GM23248 (cell line): ENCODE data around the gene WDR17. TPM values are rescaled to one million over a fixed set of nuclear protein-coding genes. Genes with fewer than 3 reads are reported as not detected.

Source experiments
- DNase-seq: peaks from one replicate; pipeline ENCODE4 v3.0.0-alpha.2; 2015
- H2AFZ ChIP-seq: fragments of 200-600 bp; sonication (generic); 2 replicates; pipeline ENCODE4 v1.6.1; 2016; ENCODE audit warnings: antibody characterized with exemption
- H3F3A ChIP-seq: fragments of 200-600 bp; sonication (generic); 2 replicates; pipeline ENCODE4 v1.6.1; 2016; ENCODE audit warnings: mild to moderate bottlenecking, antibody characterized with exemption, mixed run types; ENCODE audit not compliant: insufficient read depth
- H3K27ac ChIP-seq: fragments of 200-600 bp; sonication (generic); 2 replicates; pipeline ENCODE4 v1.5.1; 2016; ENCODE audit warnings: mild to moderate bottlenecking
- H3K27me3 ChIP-seq: fragments of 200-600 bp; sonication (generic); replicated peaks from 2 replicates; pipeline ENCODE4 v1.6.1; 2016; ENCODE audit warnings: mild to moderate bottlenecking; ENCODE audit not compliant: insufficient read depth
- H3K36me3 ChIP-seq: fragments of 200-600 bp; sonication (generic); 2 replicates; pipeline ENCODE4 v1.6.1; 2016; ENCODE audit warnings: low read depth, mild to moderate bottlenecking
- H3K4me1 ChIP-seq: fragments of 200-600 bp; sonication (generic); 2 replicates; pipeline ENCODE4 v1.6.1; 2016; ENCODE audit warnings: mild to moderate bottlenecking; ENCODE audit not compliant: insufficient read depth
- H3K4me2 ChIP-seq: fragments of 200-600 bp; sonication (generic); one replicate; pipeline ENCODE4 v1.6.1; 2016; ENCODE audit warnings: mild to moderate bottlenecking; ENCODE audit not compliant: unreplicated experiment
- H3K4me3 ChIP-seq: fragments of 200-600 bp; sonication (generic); 2 replicates; pipeline ENCODE4 v1.5.1; 2016; ENCODE audit warnings: mild to moderate bottlenecking
- H3K79me2 ChIP-seq: fragments of 200-600 bp; sonication (generic); 2 replicates; pipeline ENCODE4 v1.6.1; 2016; ENCODE audit warnings: mild to moderate bottlenecking; ENCODE audit not compliant: insufficient read depth
- H3K9ac ChIP-seq: fragments of 200-600 bp; sonication (generic); 2 replicates; pipeline ENCODE4 v1.6.1; 2016; ENCODE audit warnings: mild to moderate bottlenecking
- H3K9me2 ChIP-seq: fragments of 200-600 bp; sonication (generic); 2 replicates; pipeline ENCODE4 v1.6.1; 2016; ENCODE audit warnings: mixed run types, mild to moderate bottlenecking, moderate library complexity; ENCODE audit not compliant: insufficient read depth
- H3K9me3 ChIP-seq: fragments of 200-600 bp; sonication (generic); one replicate; pipeline ENCODE4 v1.6.1; 2017; ENCODE audit warnings: low read depth
- H4K20me1 ChIP-seq: fragments of 200-600 bp; sonication (generic); 2 replicates; pipeline ENCODE4 v1.6.0; 2016; ENCODE audit not compliant: insufficient read depth
- EZH2 ChIP-seq: fragments of 200-600 bp; sonication (generic); IDR thresholded peaks from 2 replicates; pipeline ENCODE4 v1.6.1; 2018; ENCODE audit warnings: antibody characterized with exemption, mild to moderate bottlenecking; ENCODE audit not compliant: insufficient read depth, poor library complexity, severe bottlenecking
- EZH2phosphoT487 ChIP-seq: fragments of 200-600 bp; sonication (generic); IDR thresholded peaks from 2 replicates; pipeline ENCODE4 v1.6.1; 2018; ENCODE audit warnings: antibody characterized with exemption, moderate library complexity, mild to moderate bottlenecking, low read depth; ENCODE audit not compliant: insufficient read depth
- WGBS, 2 experiments: methylation state at CpG; one replicate each; pipeline ENCODE4 v1.1.6; 2015 to 2017; ENCODE audit warnings: low lambda C conversion rate in 2 of 2, low coverage in 1 of 2; ENCODE audit errors: missing lambda C conversion rate in 2 of 2; 5-methylcytosine and 5-hydroxymethylcytosine counted together
- in situ Hi-C: fragments of 300-500 bp; cut with MboI; formaldehyde crosslinking; loops from 2 replicates; pipeline ENCODE4 v1.15.0; 2020
- polyA plus RNA-seq: library from polyadenylated mRNA; unstranded; fragments of >200 nt; fragmentation: Nextera tagmentation; extraction: Ambion mirVana; gene quantifications from 2 replicates; pipeline ENCODE4 v1.2.1, GENCODE V29; 2016
- total RNA-seq: library from RNA; depleted of rRNA; stranded (reverse); fragments of >200 nt; shearing (Covaris generic); gene quantifications from 2 replicates; pipeline ENCODE4 v1.2.3, GENCODE V29; 2014

Gene WDR17
- total and polyA plus RNA-seq, 2 experiments from 2014 or later: 0.22 to 0.23 TPM

DNA sequence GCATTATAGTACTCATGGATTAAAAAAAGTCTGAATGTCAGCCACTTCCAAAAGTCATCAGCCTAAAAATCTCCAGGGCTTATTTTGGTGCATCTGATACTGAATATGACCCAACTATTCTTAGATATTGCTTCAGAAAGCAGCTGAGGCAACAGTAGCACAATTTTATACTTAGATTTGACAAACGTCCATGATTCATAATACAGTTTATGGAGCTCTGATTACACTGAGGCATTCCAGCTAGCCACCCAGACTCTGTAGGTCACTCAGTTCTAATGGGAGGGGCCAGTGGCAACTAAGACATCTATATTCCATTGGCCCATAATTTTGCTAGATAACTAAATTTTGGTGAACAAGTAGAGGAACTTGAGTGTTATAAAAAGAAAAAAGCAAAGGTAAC lies 119.4 kb downstream of the WDR17 start:
- in situ Hi-C loops: no loop called here
- no peaks in the 10 kb centered on the region for H3K79me2 ChIP-seq
- no peaks in the 10 kb centered on the region for H4K20me1 ChIP-seq
- H3K9me3 ChIP-seq: no peaks in the 10 kb centered on the region
- TF ChIP-seq EZH2phosphoT487 (0 out of 2 replicates have a peak, but pooled peaks have one; percentile 84), EZH2 (no peak)
- no peaks in the 10 kb centered on the region for H3K27me3 ChIP-seq
- 0 to 6% methylated on average over 1 of the region's 1 CpG for WGBS, 2 experiments
- DNase-seq: peak; percentile 88
- no peak overlapping the region for H3K4me3 ChIP-seq
- no peaks in the 10 kb centered on the region for H3K36me3 ChIP-seq
- peaks cover 39% of the 10 kb centered on the region for H3K4me1 ChIP-seq
- peak overlapping the region; percentile 37 for H3K9ac ChIP-seq
- no peaks in the 10 kb centered on the region for H3F3A ChIP-seq
- no peak overlapping the region for H2AFZ ChIP-seq
- H3K4me2 ChIP-seq: no peak overlapping the region
- H3K27ac ChIP-seq: peak overlapping the region; percentile 50
- H3K9me2 ChIP-seq: no peaks in the 10 kb centered on the region

DNA sequence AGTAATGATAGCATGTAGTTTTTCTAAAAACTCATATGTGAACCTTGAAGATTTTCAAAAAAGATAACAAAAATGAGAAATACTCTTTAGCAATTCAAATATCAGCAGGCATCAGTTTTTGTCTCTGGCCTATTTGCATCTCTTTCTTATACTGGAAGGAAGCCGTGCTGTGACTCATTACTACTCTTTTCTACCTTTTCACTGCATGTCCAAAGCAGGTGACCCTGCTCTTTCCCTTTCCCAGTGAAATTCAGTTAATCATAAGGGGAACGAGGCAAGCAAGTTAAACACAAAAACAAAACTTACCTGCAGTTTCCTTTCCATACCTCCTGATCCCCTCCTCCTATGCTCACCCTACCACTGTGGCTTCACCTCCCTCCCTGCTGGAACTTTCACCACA lies 120.4 kb downstream of the WDR17 start:
- Histone ChIP-seq H3K9me3 (no peaks in the 10 kb centered on the region), H3K27me3 (no peaks in the 10 kb centered on the region), H2AFZ (no peak overlapping the region), H3F3A (no peaks in the 10 kb centered on the region), H3K79me2 (no peaks in the 10 kb centered on the region), H3K9ac (no peak overlapping the region), H3K36me3 (no peaks in the 10 kb centered on the region), H3K4me1 (peaks cover 46% of the 10 kb centered on the region), H3K4me2 (no peak overlapping the region), H3K9me2 (no peaks in the 10 kb centered on the region), H3K4me3 (no peak overlapping the region), H4K20me1 (no peaks in the 10 kb centered on the region), H3K27ac (no peak overlapping the region)
- 80 to 86% methylated on average over 2 of the region's 2 CpGs for WGBS, 2 experiments
- no peak for DNase-seq
- in situ Hi-C loops: no loop called here
- TF ChIP-seq EZH2phosphoT487: no peak
- TF ChIP-seq EZH2: no peak

DNA sequence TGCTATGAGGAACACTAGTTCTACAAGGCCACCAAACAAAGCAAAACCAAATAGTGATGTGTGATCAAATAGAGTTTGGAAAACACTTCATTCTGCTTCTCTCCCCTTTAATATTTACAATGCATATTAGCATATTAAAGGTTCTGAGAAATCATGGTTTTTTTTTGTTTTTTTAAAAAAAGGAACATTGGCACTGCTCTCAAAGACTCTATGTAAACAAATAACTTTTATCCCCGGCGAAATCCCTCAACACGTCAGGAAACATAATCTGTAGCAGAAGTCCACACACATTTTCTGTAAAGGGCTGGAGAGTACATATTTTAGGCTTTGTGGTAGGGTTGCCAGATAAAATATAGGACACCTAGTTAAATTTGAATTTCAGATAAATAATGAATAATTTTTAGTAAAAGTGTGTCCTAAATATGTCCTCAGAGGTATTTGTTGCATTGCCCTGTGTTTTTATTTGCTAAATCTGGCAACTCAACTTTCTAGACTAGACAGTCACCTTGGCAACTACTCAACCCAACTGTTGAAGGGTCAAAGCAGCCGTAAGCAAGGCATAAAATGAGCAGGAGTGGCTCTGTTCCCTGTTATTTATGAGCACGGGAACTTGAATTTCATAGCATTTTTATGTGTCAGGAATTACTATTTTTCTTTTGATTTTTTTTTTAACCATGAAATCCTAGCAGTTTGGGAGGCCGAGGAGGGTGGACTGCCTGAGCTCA lies 121.2 kb downstream of the WDR17 start:
- Histone ChIP-seq H3K9me2 (no peaks in the 10 kb centered on the region), H3K9me3 (no peaks in the 10 kb centered on the region), H3K36me3 (no peaks in the 10 kb centered on the region), H3K79me2 (no peaks in the 10 kb centered on the region), H3K4me3 (no peak overlapping the region), H3K9ac (no peak overlapping the region), H3K27ac (0 out of 2 replicates have a peak overlapping the region, but pooled peaks have one; percentile 4), H2AFZ (no peak overlapping the region), H3K4me2 (no peak overlapping the region), H3F3A (no peaks in the 10 kb centered on the region), H3K27me3 (no peaks in the 10 kb centered on the region), H3K4me1 (peaks cover 51% of the 10 kb centered on the region), H4K20me1 (no peaks in the 10 kb centered on the region)
- TF ChIP-seq EZH2phosphoT487: no peak
- no peak for TF ChIP-seq EZH2
- 88 to 92% methylated on average over 6 of the region's 6 CpGs for WGBS, 2 experiments
- in situ Hi-C loops: no loop called here
- no peak for DNase-seq

DNA sequence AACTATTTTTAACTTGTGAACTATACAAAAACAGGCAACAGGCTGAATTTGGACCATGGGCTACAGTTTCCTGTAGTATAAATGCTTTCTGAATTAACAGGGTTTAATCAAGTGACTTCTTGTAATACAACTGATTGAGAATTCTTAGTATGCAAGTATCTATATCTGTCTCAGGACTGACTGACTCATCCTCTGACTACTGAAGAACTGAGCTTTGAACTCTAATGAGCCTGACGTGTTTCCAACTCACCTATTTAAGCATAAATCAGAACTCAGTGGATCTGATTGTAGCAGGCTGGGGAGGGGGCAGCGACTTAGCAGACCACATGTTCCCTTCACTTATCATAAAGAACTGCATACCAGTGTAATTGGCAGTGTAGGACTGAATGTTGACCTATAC lies 122.0 kb downstream of the WDR17 start:
- Histone ChIP-seq H3K9ac (no peak overlapping the region), H3F3A (peaks cover 6% of the 10 kb centered on the region), H3K4me2 (peak overlapping the region; percentile 16), H3K4me1 (peaks cover 59% of the 10 kb centered on the region), H2AFZ (peak overlapping the region; percentile 8; the same call in 1 of the 2 replicates), H3K9me2 (no peaks in the 10 kb centered on the region), H3K27ac (0 out of 2 replicates have a peak overlapping the region, but pooled peaks have one; percentile 4), H3K9me3 (no peaks in the 10 kb centered on the region), H3K4me3 (no peak overlapping the region), H4K20me1 (no peaks in the 10 kb centered on the region), H3K36me3 (no peaks in the 10 kb centered on the region), H3K27me3 (no peaks in the 10 kb centered on the region), H3K79me2 (no peaks in the 10 kb centered on the region)
- TF ChIP-seq EZH2 (no peak), EZH2phosphoT487 (no peak)
- 54 to 58% methylated on average over 2 of the region's 2 CpGs for WGBS, 2 experiments
- in situ Hi-C loops: no loop called here
- DNase-seq: peak; percentile 74
